GM18867 (cell line): ENCODE data around the gene RNF121.
"Not testable (repeated sequence)": the region's sequence is repeated elsewhere in the genome, so short reads cannot be mapped to it uniquely, and the experiment has no call there.

ENCODE experiments used
- ATAC-seq: cut with Tn5 transposase; IDR thresholded peaks from one replicate; pipeline ENCODE4 v1.9.1; 2021; ENCODE audit warnings: mild to moderate bottlenecking, moderate library complexity; ENCODE audit not compliant: unreplicated experiment

The RNF121 gene

DNA sequence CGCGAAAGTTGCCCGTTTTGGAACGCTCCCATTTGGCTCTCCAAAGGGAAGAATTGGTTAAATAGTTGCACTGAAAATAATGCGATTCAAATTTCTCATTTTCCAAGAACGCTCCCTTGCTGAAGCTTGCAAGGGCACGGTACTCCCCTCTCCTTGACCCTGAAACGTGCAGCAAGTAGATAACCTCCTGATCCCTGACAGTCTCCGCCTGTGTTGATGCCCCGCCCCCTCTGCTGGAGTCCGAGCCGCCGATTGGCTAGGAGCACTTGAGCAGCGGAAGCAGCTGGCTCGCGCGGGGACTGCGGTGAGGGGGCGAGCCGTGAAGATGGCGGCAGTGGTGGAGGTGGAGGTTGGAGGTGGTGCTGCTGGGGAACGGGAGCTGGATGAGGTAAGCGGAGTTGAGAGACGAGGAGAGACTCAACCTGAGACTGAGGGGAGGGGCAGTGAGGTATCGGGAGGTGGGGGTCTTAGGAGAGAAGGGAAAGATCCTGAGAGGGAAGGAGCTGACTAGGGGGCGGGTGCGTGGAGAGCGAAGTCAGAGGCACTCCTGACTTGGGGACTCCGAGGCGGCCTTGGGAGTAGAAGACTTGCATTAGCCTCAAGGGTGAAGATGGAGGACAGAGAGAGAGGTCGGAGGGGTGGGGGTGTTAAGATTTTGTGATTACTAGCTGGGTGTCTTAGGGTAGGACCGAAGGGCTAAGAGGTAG is at the start of gene RNF121:
Gene RNF121 (plus strand): TSS at position 310 of the 707 bp plus-strand sequence. CDS start 16 bp downstream, at position 326.
- peak; percentile 82 for ATAC-seq

DNA sequence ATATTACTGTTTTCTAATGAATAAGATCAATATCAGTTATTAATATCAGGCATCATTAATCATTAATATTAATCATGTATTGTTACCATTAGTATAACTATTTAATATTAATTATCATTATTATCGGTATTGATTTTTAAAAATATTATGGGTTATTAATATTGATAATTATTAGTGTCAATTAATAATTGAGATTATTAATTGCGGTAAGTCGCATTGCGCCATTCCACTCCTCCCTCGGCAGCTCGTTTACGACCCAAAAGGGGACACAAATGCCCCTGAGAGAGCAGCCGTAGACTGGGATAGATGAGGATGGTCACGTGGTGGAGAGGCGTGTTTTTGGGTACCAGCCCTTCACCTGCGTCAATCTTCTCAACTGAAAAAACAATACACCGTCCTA is 43.0 kb upstream of the RNF121 start:
- ATAC-seq: not testable (repeated sequence)

DNA sequence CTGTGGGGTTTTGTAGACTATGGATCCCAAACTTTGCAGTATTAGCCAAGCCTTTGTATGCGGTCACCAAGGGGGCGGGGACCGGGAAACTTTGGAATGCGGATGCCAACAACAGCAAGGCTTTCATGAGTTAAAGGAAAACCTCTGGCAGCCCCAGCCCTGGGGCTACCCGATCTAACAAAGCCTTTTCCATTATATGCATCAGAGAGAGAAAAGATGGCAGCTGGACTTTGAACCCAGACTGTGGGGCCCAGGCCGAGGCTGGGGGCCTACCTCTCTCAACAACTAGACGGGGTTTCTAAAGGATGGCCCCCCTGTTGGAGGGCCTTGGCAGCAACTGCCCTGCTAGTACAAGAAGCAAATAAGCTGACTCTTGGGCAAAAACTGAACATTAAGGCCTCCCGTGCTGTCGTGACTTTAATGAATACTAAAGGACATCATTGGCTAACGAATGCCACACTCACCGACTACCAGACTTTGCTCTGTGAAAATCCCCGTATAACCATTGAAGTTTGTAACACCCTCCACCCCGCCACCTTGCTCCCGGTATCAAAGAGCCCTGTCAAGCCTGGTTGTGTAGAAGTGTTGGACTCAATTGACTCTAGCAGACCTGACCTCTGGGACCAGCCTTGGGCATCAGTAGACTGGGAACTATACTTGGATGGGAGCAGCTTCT is 40.4 kb upstream of the RNF121 start:
- ATAC-seq: not testable (repeated sequence)

GRCh38 chr11:71889181-71889872 is 39.5 kb upstream of the RNF121 start:
- not testable (repeated sequence) for ATAC-seq

DNA sequence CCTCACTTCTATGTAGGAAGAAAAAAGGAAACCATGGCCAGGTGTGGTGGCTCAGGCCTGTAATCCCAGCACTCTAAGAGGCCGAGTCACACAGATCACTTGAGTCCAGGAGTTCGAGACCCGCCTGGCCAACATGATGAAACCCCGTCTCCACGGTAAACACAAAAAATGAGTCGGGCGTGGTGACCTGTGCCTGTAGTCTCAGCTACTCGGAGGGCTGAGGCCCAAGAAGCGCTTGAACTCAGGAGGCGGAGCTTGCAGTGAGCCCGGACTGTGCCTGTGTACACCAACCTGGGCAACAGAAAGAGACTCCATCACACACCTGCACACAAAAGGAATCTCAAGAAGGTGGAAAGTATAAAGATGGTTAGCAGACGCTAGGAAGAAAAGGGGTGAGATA is 32.9 kb upstream of the RNF121 start:
- no peak for ATAC-seq

GRCh38 chr11:71901137-71901536 is 27.7 kb upstream of the RNF121 start:
- not testable (repeated sequence) for ATAC-seq

DNA sequence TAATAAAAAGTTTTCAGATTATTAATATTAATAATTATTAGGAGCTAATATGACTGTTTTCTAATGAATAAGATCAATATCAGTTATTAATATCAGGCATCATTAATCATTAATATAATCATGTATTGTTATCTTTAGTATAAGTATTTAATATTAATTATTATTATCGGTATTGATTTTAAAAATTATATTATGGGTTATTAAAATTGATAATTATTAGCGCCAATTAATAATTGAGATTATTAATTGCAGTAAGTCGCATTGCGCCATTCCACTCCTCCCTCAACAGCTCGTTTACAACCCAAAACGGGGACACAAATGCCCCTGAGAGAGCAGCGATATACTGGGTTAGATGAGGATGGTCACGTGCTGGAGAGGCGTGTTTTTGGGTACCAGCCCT is 20.6 kb upstream of the RNF121 start:
- no peak for ATAC-seq

GRCh38 chr11:71910775-71911174 is 18.1 kb upstream of the RNF121 start:
- ATAC-seq: not testable (repeated sequence)

DNA sequence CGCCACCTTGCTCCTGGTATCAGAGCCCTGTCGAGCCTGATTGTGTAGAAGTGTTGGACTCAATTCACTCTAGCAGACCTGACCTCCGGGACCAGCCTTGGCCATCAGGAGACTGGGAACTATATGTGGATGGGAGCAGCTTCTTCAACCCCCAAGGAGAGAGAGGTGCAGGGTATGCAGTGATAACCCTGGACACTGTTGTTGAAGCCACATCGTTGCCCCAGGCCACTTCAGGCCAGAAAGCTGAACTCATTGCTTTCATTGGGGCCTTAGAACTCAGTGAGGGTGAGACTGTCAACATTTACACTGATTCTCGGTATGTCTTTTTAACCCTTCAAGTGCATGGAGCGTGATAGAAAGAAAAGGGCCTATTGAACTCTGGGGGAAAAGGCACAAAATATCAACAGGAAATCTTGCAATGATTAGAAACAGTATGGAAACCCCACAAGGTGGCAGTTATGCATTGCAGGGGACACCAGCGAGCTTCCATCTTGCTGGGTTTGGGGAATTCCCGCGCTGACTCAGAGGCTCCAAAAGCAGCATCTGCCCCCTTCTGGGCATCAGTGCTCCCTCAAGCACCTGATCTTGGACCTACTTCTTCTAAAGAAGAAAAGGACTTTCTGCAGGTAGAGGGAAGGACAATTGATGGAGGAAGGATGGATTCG is 17.4 kb upstream of the RNF121 start:
- not testable (repeated sequence) for ATAC-seq

GRCh38 chr11:71911986-71912340 is 16.9 kb upstream of the RNF121 start:
- not testable (repeated sequence) for ATAC-seq

DNA sequence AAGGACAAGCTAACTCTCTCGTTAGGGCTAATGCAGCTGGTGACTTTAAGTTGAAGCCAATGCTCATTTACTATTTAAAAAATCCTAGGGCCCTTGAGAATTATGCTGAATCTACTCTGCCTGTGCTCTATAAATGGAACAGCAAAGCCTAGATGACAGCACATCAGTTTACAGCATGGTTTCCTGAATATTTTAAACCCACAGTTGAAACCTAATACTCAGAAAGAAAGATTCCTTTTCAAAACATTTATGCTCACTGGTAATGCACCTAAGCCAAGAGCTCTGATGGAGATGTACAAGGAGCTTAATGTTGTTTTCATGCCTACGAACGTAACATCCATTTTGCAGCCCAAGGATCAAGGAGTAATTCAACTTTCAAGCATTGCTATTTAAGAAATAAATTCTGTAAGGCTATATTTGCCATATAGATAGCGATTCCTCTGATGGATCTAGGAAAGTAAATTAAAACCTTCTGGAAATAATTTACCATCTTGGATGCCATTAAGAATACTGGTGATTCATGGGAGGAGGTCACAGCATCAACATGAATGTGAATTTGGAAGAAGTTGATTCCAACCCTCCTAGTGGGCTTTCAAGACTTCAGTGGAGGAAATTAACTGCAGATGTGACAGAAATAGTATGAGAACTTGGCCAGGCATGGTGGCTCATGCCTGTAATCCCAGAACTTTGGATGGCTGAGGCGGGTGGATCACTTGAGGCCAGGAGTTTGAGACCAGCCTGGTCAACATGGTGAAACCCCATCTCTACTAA is 14.9 kb upstream of the RNF121 start:
- no peak for ATAC-seq

- no peak for ATAC-seq
Measured at GRCh38 chr11:71914617-71915189, 14.1 kb upstream of the RNF121 start.

DNA sequence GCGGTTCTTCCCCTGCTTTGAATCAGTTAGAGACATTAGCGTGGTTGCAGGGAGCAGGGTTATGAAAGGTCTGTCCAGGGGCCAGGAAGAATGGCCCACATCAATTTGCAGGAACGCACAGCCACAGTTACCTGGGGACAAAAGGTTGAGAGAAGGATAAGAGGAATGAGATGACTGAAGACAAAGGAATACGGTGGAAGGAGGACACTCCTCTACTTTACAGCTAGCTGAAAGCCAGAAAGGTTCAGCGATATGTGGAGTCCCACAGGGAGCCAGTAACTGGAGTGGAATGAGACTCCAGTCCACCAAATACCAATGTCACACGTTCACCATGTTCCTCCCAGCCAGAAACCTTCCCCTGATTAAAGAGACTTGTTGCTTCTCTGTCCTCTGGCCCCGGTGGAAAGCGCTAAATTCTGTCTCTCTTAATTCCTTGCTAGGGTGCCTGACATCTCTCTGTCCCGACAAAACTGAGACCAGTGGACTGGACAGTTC is 11.2 kb upstream of the RNF121 start:
- no peak for ATAC-seq

DNA sequence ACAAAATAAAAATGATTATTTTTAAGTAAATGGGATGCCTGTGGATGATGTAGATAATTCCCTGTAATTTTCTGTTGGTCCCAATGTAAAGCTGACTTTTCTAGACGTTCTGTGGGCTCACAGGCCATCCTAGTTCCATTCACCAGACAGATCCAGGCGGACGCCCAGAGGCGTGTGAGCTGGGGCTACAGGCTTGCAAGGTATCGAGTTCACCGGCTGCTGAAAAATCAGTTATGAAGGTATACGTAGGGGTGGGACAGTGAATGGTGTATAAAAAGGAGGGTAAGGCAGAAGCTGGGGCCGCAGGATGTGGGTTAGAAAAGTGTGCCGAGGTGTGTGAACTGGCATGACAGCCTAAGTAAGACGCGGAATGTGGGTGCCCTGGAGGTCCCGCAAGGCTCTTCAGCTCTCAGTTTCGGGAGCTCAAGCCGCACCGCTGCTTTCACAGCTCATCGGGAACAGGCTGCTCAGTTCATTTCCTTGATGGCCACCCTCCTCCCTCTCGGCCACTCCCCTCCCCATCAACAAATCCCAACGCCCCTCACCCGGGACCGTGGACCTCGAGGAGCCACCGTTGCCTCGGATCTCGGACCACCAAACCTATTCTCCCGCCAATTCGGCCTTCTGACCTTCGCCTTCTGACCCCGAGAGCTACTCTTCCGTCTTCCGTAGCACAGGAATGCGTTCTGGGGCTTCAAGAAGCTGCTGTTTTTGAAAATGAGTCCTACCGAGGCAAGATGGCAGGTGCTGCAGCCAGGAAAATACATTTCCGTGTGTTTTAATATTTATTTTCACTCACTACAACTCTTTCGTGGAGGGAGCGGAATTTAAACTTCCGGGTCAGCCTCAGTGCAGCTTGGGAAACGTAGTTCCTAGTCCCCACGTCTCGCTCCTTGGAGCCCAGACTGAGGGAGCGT is 768 bp upstream of the RNF121 start, which contains the start of gene XNDC1N:
Gene XNDC1N (minus strand): TSS at position 775 of the 917 bp plus-strand sequence. CDS start 5,241 bp downstream, outside the sequence.
- ATAC-seq: peak; percentile 70

GRCh38 chr11:71929491-71929890 is 645 bp downstream of the RNF121 start:
- no peak for ATAC-seq

DNA sequence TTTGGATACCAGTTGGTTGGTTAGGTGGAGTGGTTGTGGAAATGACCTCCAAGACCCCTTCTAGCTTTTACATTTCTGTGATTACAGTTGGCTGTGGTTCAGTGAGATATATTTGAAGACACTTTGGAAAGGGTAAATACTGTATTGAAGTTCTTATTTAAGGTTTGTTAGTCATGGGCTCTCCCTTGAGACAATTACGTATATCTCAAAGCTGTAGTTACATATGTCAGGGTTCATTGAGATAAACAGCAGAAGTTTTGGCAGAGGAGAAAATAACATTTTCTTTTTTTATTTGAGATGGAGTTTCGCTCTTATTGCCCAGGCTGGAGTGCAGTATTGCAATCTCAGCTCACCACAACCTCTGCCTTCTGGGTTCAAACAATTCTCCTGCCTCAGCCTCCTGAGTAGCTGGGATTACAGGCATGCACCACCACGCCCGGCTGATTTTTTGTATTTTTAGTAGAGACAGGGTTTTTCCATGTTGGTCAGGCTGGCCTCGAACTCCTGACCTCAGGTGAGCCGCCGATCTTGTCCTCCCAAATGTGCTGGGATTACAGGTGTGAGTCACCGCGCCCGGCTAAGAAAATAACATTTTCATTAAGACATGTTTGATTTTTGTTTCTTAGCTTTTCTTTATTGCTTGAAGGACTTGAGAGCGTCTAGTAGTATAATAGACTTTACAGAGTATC is 1.9 kb downstream of the RNF121 start:
- no peak for ATAC-seq

DNA sequence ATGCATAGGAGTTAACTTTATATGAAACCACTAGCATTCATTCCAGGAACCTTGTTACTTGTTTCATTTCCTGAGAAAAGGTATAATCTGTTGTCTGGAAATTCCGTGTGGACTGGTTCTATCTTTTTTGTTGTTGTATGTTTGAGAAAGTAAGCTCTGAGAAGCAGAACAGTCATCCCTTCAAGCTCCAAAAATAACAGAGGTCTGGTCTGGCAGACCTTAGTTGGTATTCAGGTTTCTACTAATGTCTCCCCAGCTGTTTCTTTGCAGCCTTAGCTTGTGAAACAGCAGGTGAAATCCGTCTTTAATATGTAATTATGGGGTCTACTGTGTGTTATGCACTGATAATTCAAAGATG is 2.4 kb downstream of the RNF121 start:
- no peak for ATAC-seq

- no peak for ATAC-seq
Measured at GRCh38 chr11:71933141-71933933, 4.5 kb downstream of the RNF121 start.
